ENCODE measurements around the gene CCDC74A.
A peak's percentile ranks its signal among the peaks of the same experiment; 100 is the strongest.
"Not testable (repeated sequence)": the region's sequence is repeated elsewhere in the genome, so short reads cannot be mapped to it uniquely, and the experiment has no call there.

The CCDC74A gene

GRCh38 chr2:131527131-131528001, at the start of gene CCDC74A:
TSS of gene CCDC74A (plus strand) at chr2:131527888. CDS start at chr2:131527971, 83 bp downstream.
- peak within 1 kb of the TSS; percentile 71 for H3K4me2 ChIP-seq (ENCODE audit: insufficient read depth, low read length)
- not testable (repeated sequence) for H3K27me3 ChIP-seq (ENCODE audit: insufficient read depth, low read length, poor library complexity); H4K20me1 ChIP-seq (ENCODE audit: insufficient read depth, low read length); H3K79me2 ChIP-seq (ENCODE audit: insufficient read depth, low read length); H3K9me3 ChIP-seq (ENCODE audit: insufficient read depth, low read length, severe bottlenecking); H3K36me3 ChIP-seq (ENCODE audit: insufficient read depth, low read length)
- peak within 1 kb of the TSS; percentile 32 to 60; a peak in 3 of 4 replicates for H3K4me3 ChIP-seq (ENCODE audit: low read depth in 1 of 2, low read length in 2 of 2)
- peaks cover 16% of the 10 kb centered on the region for H3K4me1 ChIP-seq (ENCODE audit: insufficient read depth, low read length)
- H3K9ac ChIP-seq (ENCODE audit: low read depth, low read length), result peak within 1 kb of the TSS; percentile 55
- ATAC-seq (ENCODE audit: insufficient read depth, low read depth) (peak; percentile 87), DNase-seq (peak; percentile 85)
- H2AFZ ChIP-seq (ENCODE audit: low read depth, low read length), result peak within 1 kb of the TSS; percentile 80
- peak within 1 kb of the TSS; percentile 70; the same call in 1 of the 2 replicates for H3K27ac ChIP-seq (ENCODE audit: low read length)

- H2AFZ ChIP-seq (ENCODE audit: low read depth, low read length); H3K4me3 ChIP-seq (ENCODE audit: low read depth in 1 of 2, low read length in 2 of 2); H3K4me2 ChIP-seq (ENCODE audit: insufficient read depth, low read length); DNase-seq; H3K4me1 ChIP-seq (ENCODE audit: insufficient read depth, low read length); H3K9ac ChIP-seq (ENCODE audit: low read depth, low read length); H4K20me1 ChIP-seq (ENCODE audit: insufficient read depth, low read length); H3K27me3 ChIP-seq (ENCODE audit: insufficient read depth, low read length, poor library complexity); H3K27ac ChIP-seq (ENCODE audit: low read length); H3K9me3 ChIP-seq (ENCODE audit: insufficient read depth, low read length, severe bottlenecking); ATAC-seq (ENCODE audit: insufficient read depth, low read depth); H3K79me2 ChIP-seq (ENCODE audit: insufficient read depth, low read length): not testable (repeated sequence)
- H3K36me3 ChIP-seq (ENCODE audit: insufficient read depth, low read length), result peaks cover 13% of the 10 kb centered on the region; the same call in 1 of the 2 replicates
Measured at GRCh38 chr2:131478074-131478849, 49.4 kb upstream of the CCDC74A start.

- H3K27ac ChIP-seq (ENCODE audit: low read length); H4K20me1 ChIP-seq (ENCODE audit: insufficient read depth, low read length); H3K4me1 ChIP-seq (ENCODE audit: insufficient read depth, low read length); H3K9ac ChIP-seq (ENCODE audit: low read depth, low read length); H3K9me3 ChIP-seq (ENCODE audit: insufficient read depth, low read length, severe bottlenecking); H3K4me2 ChIP-seq (ENCODE audit: insufficient read depth, low read length); H3K4me3 ChIP-seq (ENCODE audit: low read depth in 1 of 2, low read length in 2 of 2); DNase-seq; H3K27me3 ChIP-seq (ENCODE audit: insufficient read depth, low read length, poor library complexity); H2AFZ ChIP-seq (ENCODE audit: low read depth, low read length); ATAC-seq (ENCODE audit: insufficient read depth, low read depth); H3K79me2 ChIP-seq (ENCODE audit: insufficient read depth, low read length): not testable (repeated sequence)
- peaks cover 17% of the 10 kb centered on the region; the same call in 1 of the 2 replicates for H3K36me3 ChIP-seq (ENCODE audit: insufficient read depth, low read length)
Measured at GRCh38 chr2:131478850-131479461, 48.7 kb upstream of the CCDC74A start.

GRCh38 chr2:131480351-131480750, 47.3 kb upstream of the CCDC74A start:
- not testable (repeated sequence) for H3K4me2 ChIP-seq (ENCODE audit: insufficient read depth, low read length); DNase-seq; H3K4me1 ChIP-seq (ENCODE audit: insufficient read depth, low read length); H3K27me3 ChIP-seq (ENCODE audit: insufficient read depth, low read length, poor library complexity); H3K4me3 ChIP-seq (ENCODE audit: low read depth in 1 of 2, low read length in 2 of 2); H3K9ac ChIP-seq (ENCODE audit: low read depth, low read length); H4K20me1 ChIP-seq (ENCODE audit: insufficient read depth, low read length); H3K9me3 ChIP-seq (ENCODE audit: insufficient read depth, low read length, severe bottlenecking); H3K79me2 ChIP-seq (ENCODE audit: insufficient read depth, low read length); H3K27ac ChIP-seq (ENCODE audit: low read length); H2AFZ ChIP-seq (ENCODE audit: low read depth, low read length); ATAC-seq (ENCODE audit: insufficient read depth, low read depth)
- peaks cover 30% of the 10 kb centered on the region; the same call in 1 of the 2 replicates for H3K36me3 ChIP-seq (ENCODE audit: insufficient read depth, low read length)

GRCh38 chr2:131482506-131483155, 45.1 kb upstream of the CCDC74A start:
- Histone ChIP-seq H3K79me2 (ENCODE audit: insufficient read depth, low read length) (peaks cover 24% of the 10 kb centered on the region; the same call in 1 of the 2 replicates), H4K20me1 (ENCODE audit: insufficient read depth, low read length) (peaks cover 18% of the 10 kb centered on the region), H3K36me3 (ENCODE audit: insufficient read depth, low read length) (peaks cover 42% of the 10 kb centered on the region)
- not testable (repeated sequence) for H3K9ac ChIP-seq (ENCODE audit: low read depth, low read length); ATAC-seq (ENCODE audit: insufficient read depth, low read depth); H3K27ac ChIP-seq (ENCODE audit: low read length); H3K27me3 ChIP-seq (ENCODE audit: insufficient read depth, low read length, poor library complexity); DNase-seq; H2AFZ ChIP-seq (ENCODE audit: low read depth, low read length); H3K4me3 ChIP-seq (ENCODE audit: low read depth in 1 of 2, low read length in 2 of 2); H3K9me3 ChIP-seq (ENCODE audit: insufficient read depth, low read length, severe bottlenecking); H3K4me2 ChIP-seq (ENCODE audit: insufficient read depth, low read length); H3K4me1 ChIP-seq (ENCODE audit: insufficient read depth, low read length)

GRCh38 chr2:131483981-131484820, 43.5 kb upstream of the CCDC74A start:
- not testable (repeated sequence) for H3K4me1 ChIP-seq (ENCODE audit: insufficient read depth, low read length); H2AFZ ChIP-seq (ENCODE audit: low read depth, low read length); H3K27ac ChIP-seq (ENCODE audit: low read length); H3K4me3 ChIP-seq (ENCODE audit: low read depth in 1 of 2, low read length in 2 of 2); DNase-seq; H3K27me3 ChIP-seq (ENCODE audit: insufficient read depth, low read length, poor library complexity); H3K9ac ChIP-seq (ENCODE audit: low read depth, low read length); H3K9me3 ChIP-seq (ENCODE audit: insufficient read depth, low read length, severe bottlenecking); H3K4me2 ChIP-seq (ENCODE audit: insufficient read depth, low read length)
- Histone ChIP-seq H3K79me2 (ENCODE audit: insufficient read depth, low read length) (peaks cover 40% of the 10 kb centered on the region), H4K20me1 (ENCODE audit: insufficient read depth, low read length) (peaks cover 27% of the 10 kb centered on the region), H3K36me3 (ENCODE audit: insufficient read depth, low read length) (peaks cover 58% of the 10 kb centered on the region)
- ATAC-seq (ENCODE audit: insufficient read depth, low read depth), result 0 out of 3 replicates have a peak, but pooled peaks have one; percentile 13

GRCh38 chr2:131484906-131485460, 42.7 kb upstream of the CCDC74A start:
- H3K27me3 ChIP-seq (ENCODE audit: insufficient read depth, low read length, poor library complexity); ATAC-seq (ENCODE audit: insufficient read depth, low read depth); DNase-seq; H3K9me3 ChIP-seq (ENCODE audit: insufficient read depth, low read length, severe bottlenecking); H2AFZ ChIP-seq (ENCODE audit: low read depth, low read length); H3K27ac ChIP-seq (ENCODE audit: low read length); H3K4me2 ChIP-seq (ENCODE audit: insufficient read depth, low read length); H3K4me3 ChIP-seq (ENCODE audit: low read depth in 1 of 2, low read length in 2 of 2); H3K9ac ChIP-seq (ENCODE audit: low read depth, low read length): not testable (repeated sequence)
- Histone ChIP-seq H4K20me1 (ENCODE audit: insufficient read depth, low read length) (peaks cover 32% of the 10 kb centered on the region), H3K79me2 (ENCODE audit: insufficient read depth, low read length) (peaks cover 48% of the 10 kb centered on the region), H3K4me1 (ENCODE audit: insufficient read depth, low read length) (peaks cover 14% of the 10 kb centered on the region), H3K36me3 (ENCODE audit: insufficient read depth, low read length) (peaks cover 63% of the 10 kb centered on the region)
